Stomach (tissue), 4 donors: Measurements from ENCODE around the gene PLCG2.

Source experiments
- CTCF ChIP-seq, 7 experiments: fragments of 450-650 bp in 4 of 7; fragments of 200-600 bp in 3 of 7; sonication (generic) in 3 of 7; IDR thresholded peaks; one replicate each; pipeline ENCODE4 v1.5.1; 2016 to 2019; ENCODE audit warnings: antibody characterized with exemption in 7 of 7, control low read depth in 2 of 7, mild to moderate bottlenecking in 1 of 7
- EP300 ChIP-seq: sonication (generic); formaldehyde crosslinking; IDR thresholded peaks from one replicate; pipeline ENCODE4 v1.6.1; 2017; ENCODE audit warnings: antibody characterized with exemption
- POLR2A ChIP-seq, 4 donors: fragments of 450-650 bp; IDR thresholded peaks; one replicate each; pipeline ENCODE4 v1.6.1; 2016; ENCODE audit warnings: antibody characterized with exemption in 4 of 4, control low read depth in 2 of 4, mild to moderate bottlenecking in 1 of 4, moderate library complexity in 1 of 4
- POLR2AphosphoS5 ChIP-seq, 3 donors: sonication (generic); formaldehyde crosslinking; IDR thresholded peaks; one replicate each; pipeline ENCODE4 v1.6.1; 2016; ENCODE audit warnings: antibody characterized with exemption in 3 of 3

- TF ChIP-seq CTCF (IDR thresholded peaks at IDR 0.05) = no peak
- no peak for TF ChIP-seq POLR2A (IDR thresholded peaks at IDR 0.05)
- TF ChIP-seq POLR2AphosphoS5 (IDR thresholded peaks at IDR 0.05) = no peak
- TF ChIP-seq EP300 = no peak
Measured at GRCh38 chr16:81913222-81913621, 134.1 kb downstream of the PLCG2 start.
